Peyer's patch (tissue), 4 donors: ENCODE results near the gene IL24.

ENCODE experiments used
- POLR2A ChIP-seq, 2 donors: fragments of 450-650 bp; IDR thresholded peaks; one replicate each; pipeline ENCODE4 v1.5.1; 2017; ENCODE audit warnings: antibody characterized with exemption in 2 of 2, mild to moderate bottlenecking in 2 of 2, moderate library complexity in 2 of 2
- TF ChIP-seq, protein P1 (sequence below), 6 experiments: fragments of 450-650 bp in 4 of 6; fragments of 200-600 bp in 2 of 6; sonication (generic) in 1 of 6; IDR thresholded peaks; one replicate each; pipeline ENCODE4 v1.5.1; 2017 to 2019; ENCODE audit warnings: antibody characterized with exemption in 6 of 6, mild to moderate bottlenecking in 3 of 6, moderate library complexity in 1 of 6

GRCh38 chr1:206921772-206922265 is 24.6 kb downstream of the IL24 start, which contains the start of gene FCMR:
- TF ChIP-seq POLR2A (IDR thresholded peaks at IDR 0.05) = peak in 1 of 2 donors; percentile 42
- TF ChIP-seq, protein P1, sequence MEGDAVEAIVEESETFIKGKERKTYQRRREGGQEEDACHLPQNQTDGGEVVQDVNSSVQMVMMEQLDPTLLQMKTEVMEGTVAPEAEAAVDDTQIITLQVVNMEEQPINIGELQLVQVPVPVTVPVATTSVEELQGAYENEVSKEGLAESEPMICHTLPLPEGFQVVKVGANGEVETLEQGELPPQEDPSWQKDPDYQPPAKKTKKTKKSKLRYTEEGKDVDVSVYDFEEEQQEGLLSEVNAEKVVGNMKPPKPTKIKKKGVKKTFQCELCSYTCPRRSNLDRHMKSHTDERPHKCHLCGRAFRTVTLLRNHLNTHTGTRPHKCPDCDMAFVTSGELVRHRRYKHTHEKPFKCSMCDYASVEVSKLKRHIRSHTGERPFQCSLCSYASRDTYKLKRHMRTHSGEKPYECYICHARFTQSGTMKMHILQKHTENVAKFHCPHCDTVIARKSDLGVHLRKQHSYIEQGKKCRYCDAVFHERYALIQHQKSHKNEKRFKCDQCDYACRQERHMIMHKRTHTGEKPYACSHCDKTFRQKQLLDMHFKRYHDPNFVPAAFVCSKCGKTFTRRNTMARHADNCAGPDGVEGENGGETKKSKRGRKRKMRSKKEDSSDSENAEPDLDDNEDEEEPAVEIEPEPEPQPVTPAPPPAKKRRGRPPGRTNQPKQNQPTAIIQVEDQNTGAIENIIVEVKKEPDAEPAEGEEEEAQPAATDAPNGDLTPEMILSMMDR (IDR thresholded peaks at IDR 0.05) = no peak
